PFSK-1 (cell line): Measurements from ENCODE around the gene CCR3.

Experiments
- FOXP2 ChIP-seq: optimal IDR thresholded peaks from 2 replicates; pipeline ENCODE3; 2011; ENCODE audit warnings: borderline replicate concordance, control low read depth, inconsistent platforms; ENCODE audit not compliant: insufficient read depth; ENCODE audit errors: extremely low read length, extremely low read depth
- POLR2AphosphoS5 ChIP-seq: IDR thresholded peaks from 2 replicates; pipeline ENCODE4 v1.6.1; 2012; ENCODE audit warnings: low read depth, mild to moderate bottlenecking, control low read depth, low read length, moderate library complexity
- REST ChIP-seq, 2 experiments: IDR thresholded peaks; 2 replicates each; pipeline versions ENCODE4 v1.6.1 to v1.8.0; 2011 to 2012; ENCODE audit warnings: low read depth in 2 of 2, low read length in 2 of 2, control low read depth in 1 of 2, inconsistent platforms in 1 of 2, mild to moderate bottlenecking in 1 of 2, moderate library complexity in 1 of 2; ENCODE audit not compliant: insufficient read depth in 1 of 2
- SIN3A ChIP-seq: IDR thresholded peaks from 2 replicates; pipeline ENCODE4 v1.6.1; 2012; ENCODE audit warnings: mild to moderate bottlenecking, low read length, moderate library complexity, borderline replicate concordance; ENCODE audit not compliant: insufficient read depth
- TAF1 ChIP-seq: IDR thresholded peaks from 2 replicates; pipeline ENCODE4 v1.6.1; 2012; ENCODE audit warnings: low read length, control low read depth, borderline replicate concordance; ENCODE audit not compliant: insufficient read depth

- TF ChIP-seq TAF1: no peak
- no peak for TF ChIP-seq REST (IDR thresholded peaks at IDR 0.05; ENCODE audit: insufficient read depth in 1 of 2, low read depth in 2 of 2, low read length in 2 of 2)
- TF ChIP-seq POLR2AphosphoS5: no peak
- TF ChIP-seq SIN3A: no peak
- TF ChIP-seq FOXP2: no peak
Measured at GRCh38 chr3:46272028-46272451, 29.8 kb downstream of the CCR3 start.
